NCI-H226 (cell line): Measurements from ENCODE around the gene COBL.
"Not testable (repeated sequence)": the region's sequence is repeated elsewhere in the genome, so short reads cannot be mapped to it uniquely, and the experiment has no call there.

Source experiments
- DNase-seq: peaks from one replicate; pipeline ENCODE4 v3.0.0-alpha.2; 2015

COBL gene

DNA sequence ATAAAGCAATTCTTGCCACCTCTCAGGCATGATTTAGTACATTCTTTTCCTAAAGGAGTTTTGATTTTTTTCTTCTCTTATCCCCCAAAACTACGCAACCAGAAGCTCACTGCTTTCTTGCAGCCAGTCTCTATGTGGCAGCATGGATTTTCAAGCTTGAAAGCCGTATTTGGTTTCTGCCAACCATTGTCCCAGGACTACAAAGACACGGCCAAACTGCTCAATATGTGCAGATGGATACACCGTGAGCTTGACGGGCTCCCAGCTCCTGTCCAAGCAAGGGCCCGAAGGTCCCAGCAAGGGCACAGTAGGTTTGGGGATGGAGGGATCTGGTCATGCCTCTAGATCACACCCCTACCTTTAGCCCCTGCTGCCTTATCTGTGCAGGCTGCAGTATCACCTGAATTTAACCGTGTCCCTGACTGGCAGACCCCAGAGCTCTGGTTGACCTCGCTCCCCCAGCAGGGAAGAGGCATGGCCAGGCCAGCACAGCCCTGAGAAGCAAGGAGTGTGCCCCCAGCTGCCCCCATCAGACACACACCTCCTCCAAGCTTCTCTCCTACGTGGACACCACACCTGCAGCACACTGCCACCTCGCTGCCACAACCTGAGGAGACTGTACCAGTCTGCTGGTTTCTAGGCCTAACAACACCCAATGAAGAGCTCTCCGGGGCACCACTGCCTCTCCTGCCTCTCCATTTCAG is 86.8 kb downstream of the COBL start:
- no peak for DNase-seq

DNA sequence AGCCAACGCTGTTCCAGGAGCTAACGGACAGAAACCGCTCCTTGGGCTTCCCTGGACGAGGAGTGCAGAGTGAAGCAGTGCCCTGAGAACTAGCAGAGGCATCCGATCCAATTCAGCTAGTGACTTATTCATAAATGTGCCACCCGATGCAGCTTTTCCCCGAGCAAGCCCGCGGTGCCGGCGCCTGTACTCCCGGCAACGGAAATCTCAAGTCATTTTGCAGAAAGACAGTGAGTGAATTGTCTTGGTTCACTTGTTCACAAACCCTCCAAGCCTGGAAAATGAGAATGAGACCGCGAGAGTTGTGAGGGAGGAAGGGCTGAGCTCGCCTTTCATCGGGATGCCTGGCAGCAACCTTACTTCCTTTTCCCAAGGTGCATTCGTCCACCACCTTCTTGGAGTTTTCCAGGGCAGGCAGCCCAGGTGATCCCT is 87.5 kb downstream of the COBL start:
- no peak for DNase-seq

DNA sequence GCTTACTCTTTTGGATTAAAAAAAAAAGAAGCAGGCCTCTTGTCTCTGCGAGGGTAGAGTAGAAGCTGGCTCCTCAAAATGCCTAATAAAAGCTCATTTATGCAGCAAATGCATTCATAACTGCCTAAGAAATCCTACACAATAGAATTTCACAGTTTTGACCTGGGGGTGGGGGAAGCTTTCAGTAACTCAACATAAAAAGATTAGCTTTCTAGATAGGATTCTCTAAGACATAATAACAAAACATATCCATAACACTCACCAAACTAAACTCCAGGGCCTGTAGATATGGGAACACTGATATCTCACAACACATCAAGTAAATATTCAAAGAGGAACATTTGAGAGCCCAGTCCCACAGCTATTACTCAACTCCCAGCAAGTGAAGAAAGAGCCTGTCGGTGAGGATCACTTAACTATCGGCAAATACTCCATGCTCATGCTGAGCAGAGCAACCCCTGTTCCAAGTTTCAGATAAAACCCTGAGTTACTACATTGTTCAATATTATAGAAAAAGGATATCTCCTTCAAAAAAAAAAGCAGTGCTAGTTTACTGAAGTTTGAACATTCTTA is 88.1 kb downstream of the COBL start:
- DNase-seq = peak; percentile 7

DNA sequence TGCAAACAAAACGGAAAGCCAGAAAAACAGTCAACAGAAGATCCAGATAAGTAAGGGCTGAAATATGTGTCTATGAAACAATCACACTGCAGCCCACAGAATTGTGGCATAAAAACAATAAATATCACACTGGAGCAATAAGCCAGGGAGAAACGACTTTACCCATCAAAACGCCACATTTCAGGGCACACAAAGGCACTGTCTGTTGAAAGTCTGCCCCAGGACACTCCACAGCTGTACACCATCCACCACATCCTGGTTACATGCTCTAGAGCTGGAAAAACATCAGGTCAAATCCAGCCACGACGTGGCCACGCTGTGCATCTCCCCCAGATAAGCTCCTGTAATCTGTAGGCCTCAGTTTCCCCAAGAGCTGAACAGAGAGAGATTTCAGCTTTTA is 88.7 kb downstream of the COBL start:
- no peak for DNase-seq

DNA sequence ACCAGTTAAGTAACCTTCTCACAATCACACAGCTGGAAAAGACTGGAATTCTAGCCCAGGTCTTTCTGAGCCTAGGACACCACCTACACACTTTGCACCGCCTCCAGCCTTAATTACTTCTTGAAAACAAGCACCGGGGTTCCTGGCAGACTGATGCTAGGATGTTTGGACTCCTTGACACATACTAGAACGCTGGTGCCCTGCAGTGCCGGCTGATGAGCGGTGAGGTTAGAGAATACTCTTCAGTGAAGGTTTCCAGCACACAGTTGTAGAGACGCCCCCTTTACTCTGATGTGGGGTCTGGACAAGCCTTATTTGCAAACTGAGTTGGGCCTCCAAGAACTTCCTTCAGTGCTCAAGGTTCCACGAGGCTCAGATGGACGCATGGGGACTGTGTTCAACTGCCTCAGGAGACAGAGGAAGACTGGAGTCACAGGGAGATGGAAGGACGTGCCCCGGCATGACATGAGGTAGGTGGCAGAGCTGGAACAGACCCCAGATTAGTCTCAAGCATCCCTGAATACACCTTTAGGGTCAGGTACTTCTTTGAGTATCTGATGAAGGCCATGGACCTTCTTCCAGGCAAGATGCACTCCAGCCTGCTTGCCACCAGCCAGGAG is 89.6 kb downstream of the COBL start:
- DNase-seq = no peak

DNA sequence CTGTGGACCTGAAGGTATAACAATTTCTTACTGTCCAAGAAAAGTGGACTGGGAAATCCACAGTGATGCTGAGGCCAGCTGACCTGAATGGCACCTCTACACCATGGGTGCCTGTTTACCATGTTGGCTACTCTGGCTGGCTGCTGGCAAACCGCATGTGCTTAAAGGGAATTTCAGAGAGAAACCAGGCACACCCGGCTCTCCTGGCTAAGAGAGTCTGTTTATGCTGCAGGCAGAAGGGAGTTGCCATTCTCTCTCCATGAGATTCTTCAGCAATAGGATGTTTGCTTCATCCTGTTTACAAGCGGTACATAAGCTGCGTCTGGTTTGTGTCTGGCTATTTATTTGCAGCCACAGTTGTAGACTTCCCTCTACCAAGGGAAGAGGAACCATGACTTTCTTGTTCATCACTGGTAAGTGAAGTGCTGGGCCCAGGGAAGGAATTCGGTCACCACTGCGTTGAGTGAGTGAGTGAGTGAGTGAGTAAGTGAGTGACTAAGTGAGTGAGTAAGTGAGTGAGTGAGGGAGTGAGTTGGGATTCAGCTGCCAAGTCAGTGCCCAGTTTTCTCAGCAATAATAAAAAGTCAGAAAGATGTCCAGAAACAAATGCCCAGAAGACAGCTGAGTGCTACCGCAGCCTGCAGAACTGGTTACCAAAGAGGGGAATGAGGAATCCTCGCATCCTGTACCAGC is 90.4 kb downstream of the COBL start:
- DNase-seq = peak; percentile 20

DNA sequence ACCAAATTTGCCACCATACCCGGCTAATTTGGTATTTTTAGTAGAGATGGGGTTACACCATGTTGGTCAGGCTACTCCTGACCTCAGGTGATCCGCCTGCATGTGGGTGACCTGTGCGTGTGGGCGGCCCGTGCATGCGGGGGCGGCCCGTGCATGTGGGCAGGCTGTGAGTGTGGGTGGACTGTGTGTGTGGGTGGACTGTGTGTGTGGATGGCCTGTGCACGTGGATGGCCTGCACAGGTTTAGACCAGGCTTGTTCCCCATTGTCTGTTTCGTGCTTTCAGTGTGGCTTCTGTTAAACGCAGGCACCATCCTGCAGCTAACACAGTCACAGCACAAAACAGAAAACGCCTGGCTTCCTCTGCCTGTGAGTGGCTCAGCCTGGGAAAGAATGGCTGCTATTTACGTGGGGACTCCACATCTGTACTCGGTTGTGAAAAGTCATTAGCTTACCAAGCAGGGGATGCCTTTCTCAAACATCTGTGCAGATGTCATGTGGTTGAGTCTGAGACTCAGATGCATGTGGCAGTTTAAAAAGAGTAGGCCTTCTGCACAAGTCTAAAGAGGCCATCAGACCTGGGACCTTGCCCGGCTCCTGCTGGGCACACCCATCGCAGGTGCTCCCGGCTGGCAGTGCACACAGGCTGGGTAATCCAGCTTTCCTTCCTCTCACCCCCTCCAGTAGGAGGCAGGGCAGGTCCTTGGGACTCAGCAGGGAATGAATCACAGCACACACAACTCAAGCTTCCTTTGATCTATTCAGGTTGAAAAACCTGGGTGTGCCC is 91.6 kb downstream of the COBL start:
- DNase-seq = peak; percentile 39

DNA sequence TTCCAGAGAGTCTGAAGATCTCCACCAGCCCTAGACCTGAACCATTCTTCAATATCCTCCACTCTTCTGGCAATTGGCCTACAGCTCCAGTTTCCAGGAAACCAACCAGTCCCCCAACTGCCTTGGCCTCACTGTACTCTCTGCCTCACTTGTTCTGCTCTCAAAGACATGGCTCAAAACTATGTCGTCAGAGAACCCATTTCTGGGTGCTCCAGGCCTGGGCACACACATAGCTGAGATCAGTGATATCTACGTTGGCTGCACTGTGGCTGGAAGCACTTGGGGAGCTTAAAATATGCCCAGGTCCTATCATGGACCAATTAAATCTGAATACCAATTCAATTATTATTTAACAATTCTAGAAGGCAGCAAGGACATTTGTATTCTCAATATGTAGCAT is 93.1 kb downstream of the COBL start:
- no peak for DNase-seq

DNA sequence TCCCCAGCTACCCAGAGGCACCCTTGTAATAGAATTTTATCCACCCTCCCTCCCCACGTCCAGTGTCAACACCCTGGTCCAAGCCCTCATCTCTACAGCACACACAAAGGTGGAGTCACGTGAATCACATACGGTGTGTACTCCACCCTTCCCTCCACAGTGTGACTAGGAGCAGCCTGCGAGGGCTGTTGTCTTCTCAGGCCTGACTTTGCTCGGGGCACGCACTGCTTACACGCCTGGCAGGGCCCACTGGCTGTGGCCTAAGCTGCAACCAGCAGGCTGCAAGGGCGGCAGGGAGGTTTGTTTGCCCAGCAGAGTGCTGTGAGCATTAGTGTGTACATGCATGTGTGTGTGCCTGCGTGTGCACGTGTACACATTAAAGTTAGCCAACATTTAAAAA is 93.7 kb downstream of the COBL start:
- no peak for DNase-seq

DNA sequence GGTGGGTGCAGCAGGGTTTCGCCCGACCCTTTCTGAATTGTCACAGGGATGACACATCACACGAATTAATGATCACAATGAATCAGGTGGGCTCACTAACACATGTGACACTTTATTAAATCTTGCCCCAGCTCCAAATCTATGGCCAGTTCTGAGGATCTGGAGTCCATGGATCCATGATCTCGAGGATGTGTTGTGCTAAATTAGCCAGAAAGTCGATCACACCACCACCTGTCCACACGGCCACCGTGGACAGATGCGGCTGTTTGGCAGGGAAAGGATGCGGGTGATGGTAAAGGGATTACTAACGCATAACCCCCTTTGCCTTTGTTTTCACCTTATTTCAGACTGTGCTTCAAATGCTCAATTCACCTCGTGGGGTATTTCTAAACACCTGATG is 96.4 kb downstream of the COBL start:
- DNase-seq = no peak

DNA sequence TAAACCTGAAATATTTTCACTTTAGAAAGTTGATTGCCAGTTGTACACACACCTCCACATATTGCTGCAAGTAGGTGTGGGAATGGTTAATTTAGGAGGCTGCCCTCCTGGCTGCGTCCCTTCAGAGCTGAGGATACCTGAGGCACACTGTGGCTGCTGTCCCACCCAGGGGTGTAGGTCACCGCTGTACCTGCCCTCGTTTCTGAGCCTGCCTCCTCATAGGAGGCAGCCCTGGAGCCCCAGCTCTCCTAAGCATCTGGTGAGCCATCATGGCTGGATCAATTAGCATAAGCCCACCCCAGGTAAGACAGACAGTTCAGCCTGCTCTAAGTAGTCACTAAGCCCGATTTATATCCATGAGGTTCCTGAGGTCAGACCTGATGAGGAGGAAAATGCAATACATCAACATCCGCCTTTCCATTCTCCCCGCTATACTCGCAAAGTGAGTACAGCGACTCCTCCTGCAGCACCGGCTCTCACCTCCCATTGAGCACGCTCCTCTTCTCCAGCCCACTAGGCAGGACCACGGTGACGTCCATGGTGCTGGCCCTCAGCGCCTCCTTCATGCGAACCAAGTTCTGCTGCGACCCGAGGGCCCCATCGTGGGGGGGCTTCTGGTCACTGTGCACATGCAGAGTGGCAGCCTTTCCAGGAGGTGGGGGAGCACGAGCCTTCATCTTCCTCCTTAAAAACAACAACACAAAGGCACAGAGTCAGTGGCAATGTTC is 97.2 kb downstream of the COBL start:
- no peak for DNase-seq

DNA sequence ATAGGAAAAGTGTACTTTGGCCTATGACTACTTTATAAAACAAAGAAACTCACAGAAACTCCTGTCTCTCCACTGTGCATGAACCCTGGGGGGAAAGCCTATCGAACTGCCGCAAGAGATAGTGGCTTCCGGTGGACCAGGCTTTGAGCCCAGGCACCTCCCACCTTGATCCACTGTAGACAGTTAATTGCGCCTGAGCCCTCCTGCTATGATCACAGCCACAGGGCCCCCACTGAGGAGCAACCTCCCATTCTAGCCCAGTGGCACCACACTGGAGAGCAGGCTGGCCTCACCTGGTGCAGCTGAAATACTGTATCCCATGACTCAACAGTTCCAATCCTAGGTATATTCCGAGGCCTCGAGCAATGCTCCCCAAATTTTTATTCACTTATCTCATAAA is 98.8 kb downstream of the COBL start:
- DNase-seq = no peak

DNA sequence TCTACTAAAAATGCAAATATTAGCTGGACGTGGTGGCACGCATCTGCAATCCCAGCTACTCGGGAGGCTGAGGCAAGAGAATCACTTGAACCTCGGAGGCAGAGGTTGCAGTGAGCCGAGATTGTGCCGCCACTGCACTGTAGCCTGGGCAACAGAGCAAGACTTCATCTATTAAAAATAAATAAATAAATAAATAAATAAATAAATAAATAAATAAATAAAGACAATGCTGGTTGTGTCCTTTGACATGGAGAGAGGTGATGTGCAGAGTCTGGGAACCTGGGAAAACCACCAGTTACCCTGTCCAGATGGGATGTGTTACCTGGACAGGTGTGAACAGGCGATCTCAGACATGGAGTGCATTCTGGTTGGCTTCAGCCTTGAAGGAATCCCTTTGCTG is 102.5 kb downstream of the COBL start:
- DNase-seq = no peak

DNA sequence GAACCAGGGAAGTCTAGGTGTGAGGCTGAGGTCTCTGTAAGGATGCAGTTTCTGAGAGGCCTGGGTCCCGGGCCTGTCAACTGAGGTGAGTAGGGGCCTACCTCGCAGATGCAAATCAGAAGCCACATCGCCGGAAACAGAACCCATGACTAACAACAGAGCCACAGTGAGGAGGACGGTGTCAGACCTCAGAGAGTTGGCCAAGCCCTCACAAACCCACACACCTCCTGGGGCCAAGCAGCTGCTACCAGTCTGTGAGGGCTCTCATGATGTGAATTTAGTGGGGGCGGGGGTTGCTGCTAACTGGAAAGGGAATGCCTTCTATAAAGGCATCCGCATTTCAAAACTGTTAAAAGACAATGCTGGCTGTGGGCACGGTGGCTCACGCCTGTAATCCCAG is 103.0 kb downstream of the COBL start:
- DNase-seq = no peak

DNA sequence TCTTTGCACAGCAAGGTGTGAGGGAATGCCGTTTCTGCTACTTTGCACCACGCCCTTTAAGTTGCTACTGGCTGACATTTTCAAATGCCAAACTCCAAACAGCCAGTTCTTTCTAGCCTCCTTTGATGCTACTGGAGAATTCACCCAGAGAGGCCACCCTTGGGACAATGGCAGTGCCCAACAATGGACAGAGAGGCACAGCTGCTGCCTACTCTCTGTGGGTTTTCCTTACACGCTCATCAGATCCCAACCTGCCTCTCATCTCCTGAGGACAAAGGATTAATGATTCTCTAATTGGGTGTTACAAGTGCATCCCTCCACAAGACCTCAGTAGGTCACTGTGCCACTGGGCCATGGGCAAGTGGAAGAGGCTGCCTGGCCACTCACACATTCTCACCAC is 105.8 kb downstream of the COBL start:
- no peak for DNase-seq

DNA sequence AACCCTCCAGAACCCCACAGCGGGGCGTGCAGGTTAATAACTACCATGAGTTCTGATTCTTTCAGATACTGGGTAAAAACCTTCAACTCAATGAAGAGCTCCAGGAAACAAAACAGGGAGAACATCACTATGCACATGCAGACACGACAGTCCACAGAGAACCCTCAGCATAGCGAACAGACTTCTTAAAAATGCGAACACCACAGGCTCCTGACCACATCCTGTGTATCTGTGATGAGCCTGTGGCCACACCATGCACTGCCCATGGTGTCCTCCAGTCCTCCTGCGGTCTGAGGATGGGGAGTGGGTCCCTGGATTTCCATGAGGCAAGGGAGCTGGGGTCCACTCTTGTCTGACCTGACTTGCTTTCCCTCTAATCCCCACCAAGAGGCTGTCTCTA is 107.2 kb downstream of the COBL start:
- DNase-seq = no peak

DNA sequence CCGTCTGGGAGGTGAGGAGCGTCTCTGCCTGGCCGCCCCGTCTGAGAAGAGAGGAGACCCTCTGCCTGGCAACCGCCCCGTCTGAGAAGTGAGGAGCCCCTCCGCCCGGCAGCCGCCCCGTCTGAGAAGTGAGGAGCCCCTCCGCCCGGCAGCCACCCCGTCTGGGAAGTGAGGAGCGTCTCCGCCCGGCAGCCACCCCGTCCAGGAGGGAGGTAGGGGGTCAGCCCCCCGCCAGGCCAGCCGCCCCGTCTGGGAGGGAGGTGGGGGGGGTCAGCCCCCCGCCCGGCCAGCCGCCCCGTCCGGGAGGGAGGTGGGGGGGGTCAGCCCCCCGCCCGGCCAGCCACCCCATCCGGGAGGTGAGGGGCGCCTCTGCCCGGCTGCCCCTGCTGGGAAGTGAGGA is 108.5 kb downstream of the COBL start:
- not testable (repeated sequence) for DNase-seq

DNA sequence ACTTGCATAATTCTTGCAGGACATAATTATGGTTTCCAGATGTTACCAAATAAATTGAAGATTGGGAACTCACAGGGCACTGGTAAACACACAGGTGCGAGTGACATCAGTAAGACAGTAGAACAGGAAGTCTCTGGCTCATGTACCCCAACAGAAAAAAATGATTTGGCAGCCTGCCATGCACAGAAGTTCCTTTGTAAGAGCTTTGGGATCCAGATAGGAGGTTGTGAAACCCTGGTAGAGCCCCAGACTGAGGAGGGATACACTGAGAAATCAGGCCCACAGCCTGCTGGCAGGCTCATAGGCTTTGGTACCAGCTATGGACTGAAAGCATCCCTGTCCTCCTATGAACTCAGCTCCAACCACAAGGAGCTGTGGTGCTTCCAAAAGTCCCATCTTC is 118.0 kb downstream of the COBL start:
- DNase-seq = peak; percentile 4

DNA sequence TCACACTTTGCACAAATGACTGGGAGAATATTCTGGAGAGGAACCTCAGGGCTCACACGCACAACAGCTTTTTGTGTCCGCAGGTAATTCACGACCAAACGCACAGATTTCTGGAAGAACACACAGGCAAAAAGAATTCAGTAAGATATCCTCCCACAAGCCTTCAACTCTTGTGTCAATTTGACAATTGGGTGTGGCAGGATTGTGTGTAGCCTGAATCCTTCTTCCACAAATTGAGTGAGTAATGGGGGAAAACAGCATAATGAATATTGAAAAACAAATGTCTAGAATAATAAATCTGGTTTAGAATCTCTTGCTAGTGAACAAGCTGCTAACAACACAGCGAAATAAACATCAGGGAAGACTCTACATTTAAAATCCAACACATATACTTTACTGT is 125.6 kb downstream of the COBL start:
- no peak for DNase-seq

DNA sequence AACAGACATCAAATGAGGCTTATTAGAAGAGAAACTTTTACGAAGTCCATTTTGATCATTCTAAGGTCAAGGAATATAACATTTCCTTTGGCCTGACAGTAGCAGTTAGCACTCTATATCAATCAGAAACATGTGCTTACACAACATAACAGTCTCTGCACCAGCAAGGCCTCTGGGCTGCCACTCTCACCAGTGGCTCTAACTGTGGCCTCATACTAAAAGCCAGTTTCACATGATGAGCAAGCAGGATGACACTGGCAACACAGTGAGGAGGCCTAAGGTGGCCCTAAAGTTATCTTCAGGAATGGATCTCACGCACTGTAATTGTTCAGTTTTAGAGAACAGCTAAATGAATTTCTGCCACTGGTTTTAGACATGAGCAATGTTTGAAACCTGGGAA is 126.8 kb downstream of the COBL start:
- DNase-seq = no peak

DNA sequence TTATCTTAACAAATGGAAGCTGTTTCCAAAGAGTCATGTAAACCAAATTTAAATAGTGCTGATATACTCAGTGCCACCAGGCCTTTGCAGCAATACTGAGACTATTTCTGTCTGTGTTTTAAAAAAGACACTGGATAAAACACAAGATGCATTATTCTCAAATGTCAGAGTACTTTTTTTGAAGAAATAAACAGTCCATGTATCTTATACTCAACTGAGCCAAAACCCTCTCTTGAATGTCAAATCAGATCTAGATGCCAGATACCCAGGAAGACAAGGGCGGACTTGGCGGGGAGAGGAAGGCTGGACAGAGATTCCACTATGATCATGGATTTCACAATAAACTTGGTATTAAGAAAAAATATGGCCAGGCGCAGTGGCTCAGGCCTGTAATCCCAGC is 127.6 kb downstream of the COBL start:
- no peak for DNase-seq

DNA sequence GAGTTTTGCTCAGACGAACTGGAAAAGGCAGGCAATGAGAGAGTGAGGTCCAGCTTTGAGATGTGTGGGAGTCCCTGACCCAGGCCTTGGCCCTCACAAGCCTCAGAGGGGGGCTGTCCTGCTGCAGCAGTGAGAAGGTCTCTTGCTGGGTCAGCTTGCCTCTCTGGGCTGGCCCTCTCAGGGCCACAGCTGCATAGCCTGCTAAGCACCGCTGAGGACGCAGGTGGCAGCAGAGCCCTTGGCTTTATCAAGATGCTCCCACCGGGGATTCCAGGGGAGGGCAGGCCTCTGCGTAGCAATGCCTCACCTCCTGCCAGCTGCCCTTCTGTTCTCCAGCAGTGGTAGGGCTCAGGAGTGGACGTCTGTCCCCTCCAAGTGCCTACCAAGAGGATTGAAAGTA is 128.7 kb downstream of the COBL start:
- no peak for DNase-seq

DNA sequence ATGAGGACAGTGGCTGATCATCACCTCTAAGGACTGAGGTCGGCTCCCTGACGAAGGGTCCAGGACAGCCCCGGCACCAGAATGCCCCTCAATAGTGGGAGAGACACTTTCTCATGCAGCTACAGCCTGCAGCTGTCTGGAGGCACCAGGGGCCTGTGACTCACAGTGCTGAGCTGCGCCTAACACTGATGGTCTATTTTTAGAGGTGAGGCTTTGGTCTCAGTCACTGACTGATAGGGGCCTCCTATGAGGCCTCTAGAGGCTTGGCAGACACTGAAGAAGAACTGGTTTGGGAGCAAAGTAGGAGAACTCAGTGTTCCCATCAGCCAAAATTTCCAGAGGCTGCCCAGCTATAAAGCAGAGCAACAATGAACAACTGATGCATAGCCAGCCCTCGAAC is 130.1 kb downstream of the COBL start:
- DNase-seq = no peak
